HCT116 (cell line): ENCODE data around the gene MAPKBP1. TPM values are rescaled to one million over a fixed set of nuclear protein-coding genes. Genes with fewer than 3 reads are reported as not detected.

Experiments
- ATAC-seq: fragments of 200-7000 bp; cut with Tn5 transposase; 2 replicates; pipeline ENCODE4 v1.9.1; 2020; ENCODE audit warnings: mild to moderate bottlenecking, moderate library complexity
- BruUV-seq: library from RNA; stranded (reverse); fragments of 400-500 nt; replicated peaks from 2 replicates; lab custom pipeline; 2021; lab: Mats Ljungman, UMichigan
- CTCF ChIA-PET: fragments of 300-600 bp; sonication (Branson Sonifier 250); formaldehyde crosslinking; loops from one replicate; lab custom pipeline; 2021; ENCODE audit warnings: antibody characterized with exemption; lab: Charles Lee
- POLR2A ChIA-PET: fragments of 300-600, 350-600 bp; sonication (Branson Sonifier 250); formaldehyde crosslinking; loops from one replicate; lab custom pipeline; 2021; ENCODE audit warnings: antibody characterized with exemption; lab: Charles Lee
- RAD21 ChIA-PET, 2 experiments: fragments of 300-600 bp; sonication (Branson Sonifier 250); formaldehyde crosslinking; loops; one replicate each; lab custom pipeline; 2023; ENCODE audit warnings: low total read pairs in 2 of 2; ENCODE audit not compliant: uncharacterized antibody in 2 of 2, unreplicated experiment in 2 of 2, low non-redundant PET in 1 of 2; lab: Charles Lee
- DNase-seq: peaks from one replicate; pipeline ENCODE4 v3.0.0-alpha.2; 2010; ENCODE audit warnings: low read depth, low spot score
- H2AFZ ChIP-seq: fragments of 200-600 bp; shearing (Covaris generic), sonication (generic); 2 replicates; pipeline ENCODE4 v1.6.1; 2017; ENCODE audit warnings: low read depth, mixed run types, mixed read lengths, antibody characterized with exemption, low read length; ENCODE audit not compliant: poor library complexity, severe bottlenecking
- H3K27ac ChIP-seq: 2 replicates; pipeline ENCODE4 v1.5.1; 2012; ENCODE audit warnings: low read depth, low read length
- H3K27me3 ChIP-seq: fragments of 200-600 bp; sonication (generic); 2 replicates; pipeline ENCODE4 v1.6.1; 2016; ENCODE audit warnings: mixed run types, low read length, mixed read lengths; ENCODE audit not compliant: insufficient read depth
- H3K36me3 ChIP-seq, 2 experiments: fragments of 200-500 bp in 1 of 2; fragments of 200-600 bp in 1 of 2; sonication (Bioruptor generic) in 1 of 2; sonication (generic) in 1 of 2; 2 replicates each; pipeline versions ENCODE4 v1.5.1 to v1.6.1; 2014 to 2016; ENCODE audit warnings: low read length in 2 of 2, inconsistent platforms in 1 of 2, mixed read lengths in 1 of 2, mixed run types in 1 of 2; ENCODE audit not compliant: insufficient read depth in 2 of 2, control insufficient read depth in 1 of 2
- H3K4me1 ChIP-seq, 2 experiments: fragments of 200-600 bp in 1 of 2; sonication (generic) in 1 of 2; 2 replicates each; pipeline versions ENCODE4 v1.5.1 to v1.6.1; 2012 to 2017; ENCODE audit warnings: low read length in 2 of 2, inconsistent platforms in 1 of 2, mild to moderate bottlenecking in 1 of 2, mixed read lengths in 1 of 2, mixed run types in 1 of 2, moderate library complexity in 1 of 2; ENCODE audit not compliant: insufficient read depth in 2 of 2, control insufficient read depth in 1 of 2
- H3K4me2 ChIP-seq: fragments of 200-600 bp; sonication (generic); 2 replicates; pipeline ENCODE4 v1.6.1; 2017; ENCODE audit warnings: mixed run types, low read length, mixed read lengths
- H3K4me3 ChIP-seq, 2 experiments: fragments of 200-600 bp in 1 of 2; sonication (generic) in 1 of 2; replicated peaks in 1 of 2; 2 replicates each; pipeline ENCODE4 v1.5.1; 2011 to 2016; ENCODE audit warnings: low read length in 2 of 2, control low read depth in 1 of 2, low read depth in 1 of 2, mild to moderate bottlenecking in 1 of 2, mixed read lengths in 1 of 2, mixed run types in 1 of 2
- H3K79me2 ChIP-seq: fragments of 200-600 bp; sonication (generic); 2 replicates; pipeline ENCODE4 v1.6.1; 2017; ENCODE audit warnings: mild to moderate bottlenecking, mixed run types, low read length, moderate library complexity, mixed read lengths; ENCODE audit not compliant: insufficient read depth
- H3K9ac ChIP-seq: fragments of 200-600 bp; sonication (generic); 2 replicates; pipeline ENCODE4 v1.6.1; 2016; ENCODE audit warnings: low read length, mixed read lengths
- H3K9me2 ChIP-seq: fragments of 200-600 bp; sonication (generic), shearing (Covaris generic); 2 replicates; pipeline ENCODE4 v1.6.1; 2017; ENCODE audit warnings: mixed run types, mild to moderate bottlenecking, moderate library complexity; ENCODE audit not compliant: insufficient read depth
- H3K9me3 ChIP-seq, 2 experiments: fragments of 200-500 bp in 1 of 2; fragments of 200-600 bp in 1 of 2; sonication (Bioruptor generic) in 1 of 2; sonication (generic) in 1 of 2; 2 replicates each; pipeline ENCODE4 v1.6.1; 2014 to 2017; ENCODE audit warnings: low read length in 2 of 2, mixed read lengths in 2 of 2, inconsistent platforms in 1 of 2, low read depth in 1 of 2, mild to moderate bottlenecking in 1 of 2, mixed run types in 1 of 2, moderate library complexity in 1 of 2; ENCODE audit not compliant: control insufficient read depth in 1 of 2, insufficient read depth in 1 of 2
- H4K20me1 ChIP-seq: fragments of 200-600 bp; sonication (generic), shearing (Covaris generic); 2 replicates; pipeline ENCODE4 v1.6.1; 2017; ENCODE audit warnings: mixed run types, mild to moderate bottlenecking, moderate library complexity; ENCODE audit not compliant: insufficient read depth
- CBX3 ChIP-seq: IDR thresholded peaks from 2 replicates; pipeline ENCODE4 v1.6.1; 2012; ENCODE audit warnings: low read depth
- CEBPB ChIP-seq: IDR thresholded peaks from 2 replicates; pipeline ENCODE4 v1.6.1; 2012; ENCODE audit warnings: low read depth
- ELF1 ChIP-seq: IDR thresholded peaks from 2 replicates; pipeline ENCODE4 v1.6.1; 2012; ENCODE audit warnings: low read depth, borderline replicate concordance
- EZH2phosphoT487 ChIP-seq: fragments of 200-600 bp; IDR thresholded peaks from 2 replicates; pipeline ENCODE4 v1.6.1; 2018; ENCODE audit warnings: antibody characterized with exemption, borderline replicate concordance
- FOSL1 ChIP-seq: IDR thresholded peaks from 2 replicates; pipeline ENCODE4 v1.6.1; 2012; ENCODE audit warnings: low read depth
- JUND ChIP-seq: IDR thresholded peaks from 2 replicates; pipeline ENCODE4 v1.6.1; 2012
- SIN3A ChIP-seq: IDR thresholded peaks from 2 replicates; pipeline ENCODE4 v1.6.1; 2012; ENCODE audit warnings: low read depth
- SP1 ChIP-seq: IDR thresholded peaks from 2 replicates; pipeline ENCODE4 v1.6.1; 2012; ENCODE audit warnings: low read depth
- SRF ChIP-seq: IDR thresholded peaks from 2 replicates; pipeline ENCODE4 v1.6.1; 2012; ENCODE audit warnings: low read depth
- YY1 ChIP-seq: IDR thresholded peaks from 2 replicates; pipeline ENCODE4 v1.6.1; 2011; ENCODE audit warnings: low read length, low read depth, moderate library complexity, mild to moderate bottlenecking; ENCODE audit not compliant: insufficient replicate concordance; ENCODE audit errors: extremely low read depth
- intact Hi-C: fragments of 100-400 bp; cut with micrococcal nuclease; formaldehyde crosslinking; loops from 2 replicates; pipeline ENCODE4 v1.10.0; 2022
- total RNA-seq: library from RNA; stranded (reverse); gene quantifications from one replicate; pipeline ENCODE4 v1.2.1, GENCODE V29; 2021; ENCODE audit not compliant: unreplicated experiment
- TF ChIP-seq, protein P1 (sequence below): IDR thresholded peaks from 2 replicates; pipeline ENCODE4 v1.6.1; 2012
- TF ChIP-seq, protein P2 (sequence below): IDR thresholded peaks from 2 replicates; pipeline ENCODE4 v1.6.1; 2011; ENCODE audit warnings: mild to moderate bottlenecking, low read length, moderate library complexity; ENCODE audit not compliant: insufficient replicate concordance; ENCODE audit errors: extremely low read depth
- TF ChIP-seq, protein P3 (sequence below), 3 experiments: fragments of 200-600 bp in 1 of 3; sonication (generic) in 1 of 3; IDR thresholded peaks in 2 of 3; conservative IDR thresholded peaks in 1 of 3; 2 replicates each; pipeline ENCODE4 v1.5.1; 2012 to 2017; ENCODE audit warnings: low read depth in 2 of 3, low read length in 2 of 3, antibody characterized with exemption in 1 of 3, borderline replicate concordance in 1 of 3, control low read depth in 1 of 3, mild to moderate bottlenecking in 1 of 3, mixed read lengths in 1 of 3, mixed run types in 1 of 3, moderate library complexity in 1 of 3; ENCODE audit not compliant: insufficient read depth in 1 of 3
- TF ChIP-seq, protein P4 (sequence below): IDR thresholded peaks from 2 replicates; pipeline ENCODE4 v1.6.1; 2012

MAPKBP1 gene
- total RNA-seq, 1 experiment from 2014 or later, result 21.3 TPM

DNA sequence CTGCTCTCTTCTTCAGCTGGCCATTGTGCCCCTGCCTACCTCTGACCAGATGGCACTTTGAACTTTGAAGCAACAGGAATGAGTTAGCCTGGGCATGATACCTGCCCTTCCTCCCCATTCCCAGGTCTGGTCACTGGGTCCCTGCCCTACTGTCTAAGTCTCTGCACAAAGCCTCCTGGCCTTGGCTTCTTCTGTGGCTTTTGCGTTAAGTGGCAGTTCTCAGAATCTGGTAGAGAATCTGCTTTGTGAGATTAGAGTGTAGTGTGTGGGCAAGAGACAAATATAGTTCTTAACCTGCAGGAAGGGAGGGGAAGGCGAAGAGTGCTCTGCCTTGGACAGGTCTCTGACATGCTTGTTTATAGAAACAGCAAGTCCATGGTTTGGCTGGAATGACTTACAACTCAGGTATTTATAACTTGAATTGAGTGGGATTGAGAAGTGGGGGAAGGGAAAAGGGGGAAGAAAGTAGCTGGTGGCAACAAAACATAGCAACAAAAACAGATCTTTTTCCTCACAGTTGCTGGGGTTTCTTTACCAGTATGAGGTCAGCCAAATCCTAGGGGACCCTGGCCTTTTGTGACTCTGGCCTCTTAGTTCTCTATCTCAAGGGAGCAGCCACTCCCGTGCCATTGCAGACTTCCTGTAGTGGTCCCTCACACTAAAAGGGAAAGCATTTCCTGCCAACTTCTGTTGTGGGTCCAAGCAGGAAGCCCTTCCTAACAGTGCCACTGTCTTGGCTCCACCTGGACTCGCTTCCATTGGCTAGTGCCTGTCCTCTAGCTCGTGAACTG is 16.7 kb downstream of the MAPKBP1 start:
- Histone ChIP-seq H3K27ac (peak overlapping the region; percentile 66), H3K4me2 (peak overlapping the region; percentile 75), H3K36me3 (no peaks in the 10 kb centered on the region), H3K9me3 (no peaks in the 10 kb centered on the region), H3K27me3 (no peaks in the 10 kb centered on the region), H4K20me1 (no peaks in the 10 kb centered on the region), H3K9me2 (no peaks in the 10 kb centered on the region), H2AFZ (no peak overlapping the region), H3K79me2 (no peaks in the 10 kb centered on the region; the same call in none of the 2 replicates), H3K9ac (peak overlapping the region; percentile 22), H3K4me3 (peak overlapping the region in 1 of 2 experiments; percentile 36; a peak in 2 of 4 replicates), H3K4me1 (peaks cover 20 to 38% of the 10 kb centered on the region in 2 experiments)
- intact Hi-C loops, result no loop called here
- RAD21 ChIA-PET, result no interaction called here
- DNase-seq (peak; percentile 28), ATAC-seq (peak; percentile 81)
- POLR2A ChIA-PET, result interaction anchor here (0.6 to 0.9 kb wide), 2 partner anchors 12 to 17 kb away, joined by 3 to 6 read pairs; partner anchors contain the start of gene MAPKBP1
- TF ChIP-seq FOSL1 (peak; percentile 46; the same call in 1 of the 2 replicates), CBX3 (peak; percentile 56; the same call in 1 of the 2 replicates), JUND (peak; percentile 47), EZH2phosphoT487 (no peak), SP1 (peak; percentile 51)
- CTCF ChIA-PET, result interaction anchor here (4.1 kb wide), 1 partner anchor 17 kb away, joined by 22 read pairs; the partner anchor contains the start of gene MAPKBP1
- no TSS peak for BruUV-seq

DNA sequence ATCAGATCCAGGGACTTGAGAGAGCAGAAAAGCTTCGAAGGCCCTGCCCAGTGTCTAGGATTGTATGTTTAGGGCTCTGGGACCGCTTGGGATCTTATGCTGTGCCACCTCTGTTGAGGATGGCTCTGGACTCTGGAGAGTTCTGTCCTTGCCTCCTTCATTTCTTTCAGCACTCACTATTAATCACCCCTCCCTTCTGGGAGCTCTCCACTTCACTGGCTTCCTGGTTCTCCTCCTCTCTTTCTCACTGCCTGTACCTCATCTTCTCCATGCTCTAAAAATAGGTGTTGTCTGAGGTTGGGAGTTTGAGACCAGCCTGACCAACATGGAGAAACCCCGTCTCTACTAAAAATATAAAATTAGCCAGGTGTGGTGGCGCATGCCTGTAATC is 17.3 kb downstream of the MAPKBP1 start:
- ChIA-PET POLR2A (interaction anchor here (0.6 to 0.9 kb wide), 2 partner anchors 13 to 17 kb away, joined by 3 to 6 read pairs; partner anchors contain the start of gene MAPKBP1), RAD21 (no interaction called here), CTCF (interaction anchor here (4.1 kb wide), 1 partner anchor 18 kb away, joined by 22 read pairs; the partner anchor contains the start of gene MAPKBP1)
- H2AFZ ChIP-seq, result no peak overlapping the region
- peak overlapping the region; percentile 75 for H3K4me2 ChIP-seq
- no TSS peak for BruUV-seq
- no peak for DNase-seq
- peaks cover 20 to 39% of the 10 kb centered on the region in 2 experiments for H3K4me1 ChIP-seq
- H3K36me3 ChIP-seq, result no peaks in the 10 kb centered on the region
- no peaks in the 10 kb centered on the region for H4K20me1 ChIP-seq
- intact Hi-C loops, result no loop called here
- no peaks in the 10 kb centered on the region for H3K9me2 ChIP-seq
- no peaks in the 10 kb centered on the region; the same call in none of the 2 replicates for H3K79me2 ChIP-seq
- H3K27me3 ChIP-seq, result no peaks in the 10 kb centered on the region
- peak overlapping the region; percentile 66 for H3K27ac ChIP-seq
- no peaks in the 10 kb centered on the region for H3K9me3 ChIP-seq
- H3K9ac ChIP-seq, result peak overlapping the region; percentile 22; the same call in 1 of the 2 replicates
- no peak for ATAC-seq
- peak overlapping the region in 1 of 2 experiments; percentile 36; a peak in 2 of 4 replicates for H3K4me3 ChIP-seq
- TF ChIP-seq, protein P1, sequence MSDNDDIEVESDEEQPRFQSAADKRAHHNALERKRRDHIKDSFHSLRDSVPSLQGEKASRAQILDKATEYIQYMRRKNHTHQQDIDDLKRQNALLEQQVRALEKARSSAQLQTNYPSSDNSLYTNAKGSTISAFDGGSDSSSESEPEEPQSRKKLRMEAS, result no peak
- TF ChIP-seq SRF (no peak), SIN3A (no peak), YY1 (no peak), ELF1 (no peak), CEBPB (no peak), JUND (no peak), CBX3 (no peak)
- TF ChIP-seq, protein P2, sequence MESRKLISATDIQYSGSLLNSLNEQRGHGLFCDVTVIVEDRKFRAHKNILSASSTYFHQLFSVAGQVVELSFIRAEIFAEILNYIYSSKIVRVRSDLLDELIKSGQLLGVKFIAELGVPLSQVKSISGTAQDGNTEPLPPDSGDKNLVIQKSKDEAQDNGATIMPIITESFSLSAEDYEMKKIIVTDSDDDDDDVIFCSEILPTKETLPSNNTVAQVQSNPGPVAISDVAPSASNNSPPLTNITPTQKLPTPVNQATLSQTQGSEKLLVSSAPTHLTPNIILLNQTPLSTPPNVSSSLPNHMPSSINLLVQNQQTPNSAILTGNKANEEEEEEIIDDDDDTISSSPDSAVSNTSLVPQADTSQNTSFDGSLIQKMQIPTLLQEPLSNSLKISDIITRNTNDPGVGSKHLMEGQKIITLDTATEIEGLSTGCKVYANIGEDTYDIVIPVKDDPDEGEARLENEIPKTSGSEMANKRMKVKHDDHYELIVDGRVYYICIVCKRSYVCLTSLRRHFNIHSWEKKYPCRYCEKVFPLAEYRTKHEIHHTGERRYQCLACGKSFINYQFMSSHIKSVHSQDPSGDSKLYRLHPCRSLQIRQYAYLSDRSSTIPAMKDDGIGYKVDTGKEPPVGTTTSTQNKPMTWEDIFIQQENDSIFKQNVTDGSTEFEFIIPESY, result no peak
- TF ChIP-seq, protein P3, sequence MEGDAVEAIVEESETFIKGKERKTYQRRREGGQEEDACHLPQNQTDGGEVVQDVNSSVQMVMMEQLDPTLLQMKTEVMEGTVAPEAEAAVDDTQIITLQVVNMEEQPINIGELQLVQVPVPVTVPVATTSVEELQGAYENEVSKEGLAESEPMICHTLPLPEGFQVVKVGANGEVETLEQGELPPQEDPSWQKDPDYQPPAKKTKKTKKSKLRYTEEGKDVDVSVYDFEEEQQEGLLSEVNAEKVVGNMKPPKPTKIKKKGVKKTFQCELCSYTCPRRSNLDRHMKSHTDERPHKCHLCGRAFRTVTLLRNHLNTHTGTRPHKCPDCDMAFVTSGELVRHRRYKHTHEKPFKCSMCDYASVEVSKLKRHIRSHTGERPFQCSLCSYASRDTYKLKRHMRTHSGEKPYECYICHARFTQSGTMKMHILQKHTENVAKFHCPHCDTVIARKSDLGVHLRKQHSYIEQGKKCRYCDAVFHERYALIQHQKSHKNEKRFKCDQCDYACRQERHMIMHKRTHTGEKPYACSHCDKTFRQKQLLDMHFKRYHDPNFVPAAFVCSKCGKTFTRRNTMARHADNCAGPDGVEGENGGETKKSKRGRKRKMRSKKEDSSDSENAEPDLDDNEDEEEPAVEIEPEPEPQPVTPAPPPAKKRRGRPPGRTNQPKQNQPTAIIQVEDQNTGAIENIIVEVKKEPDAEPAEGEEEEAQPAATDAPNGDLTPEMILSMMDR (IDR thresholded peaks at IDR 0.05 in 2 of 3, conservative IDR thresholded peaks at IDR 0.05 in 1 of 3; ENCODE audit: borderline replicate concordance in 1 of 3, insufficient read depth in 1 of 3, low read depth in 2 of 3, low read length in 2 of 3), result no peak
- TF ChIP-seq, protein P4, sequence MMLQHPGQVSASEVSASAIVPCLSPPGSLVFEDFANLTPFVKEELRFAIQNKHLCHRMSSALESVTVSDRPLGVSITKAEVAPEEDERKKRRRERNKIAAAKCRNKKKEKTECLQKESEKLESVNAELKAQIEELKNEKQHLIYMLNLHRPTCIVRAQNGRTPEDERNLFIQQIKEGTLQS, result no peak
